WTC11 (cell line): ENCODE data around the gene BOK. TPM values are rescaled to one million over a fixed set of nuclear protein-coding genes. Genes with fewer than 3 reads are reported as not detected.

Experiments
- ATAC-seq: fragments of 200-7000 bp; cut with Tn5 transposase; 2 replicates; pipeline ENCODE4 v1.10.0; 2021; ENCODE audit warnings: mild to moderate bottlenecking, moderate library complexity
- CTCF ChIA-PET: fragments of 300-600 bp; sonication (Branson Sonifier 250); formaldehyde crosslinking; loops from one replicate; lab custom pipeline; 2021; ENCODE audit warnings: antibody characterized with exemption; lab: Charles Lee
- POLR2A ChIA-PET: fragments of 350-600 bp; sonication (Branson Sonifier 250); formaldehyde crosslinking; loops from one replicate; lab custom pipeline; 2021; ENCODE audit warnings: antibody characterized with exemption; lab: Charles Lee
- DNase-seq: peaks from one replicate; pipeline ENCODE4 v3.0.0; 2021; ENCODE audit warnings: low spot score
- H3K27ac Mint-ChIP-seq: 2 replicates; pipeline ENCODE4 v1.8.0; 2021; ENCODE audit warnings: mixed read lengths
- H3K27me3 Mint-ChIP-seq: 2 replicates; pipeline ENCODE4 v1.8.0; 2021; ENCODE audit warnings: low read depth, mild to moderate bottlenecking, moderate library complexity, mixed read lengths
- H3K36me3 Mint-ChIP-seq: 2 replicates; pipeline ENCODE4 v1.8.0; 2021; ENCODE audit warnings: mixed read lengths
- H3K4me1 Mint-ChIP-seq: 2 replicates; pipeline ENCODE4 v1.8.0; 2022; ENCODE audit warnings: mixed read lengths
- H3K4me3 Mint-ChIP-seq: 2 replicates; pipeline ENCODE4 v1.8.0; 2021; ENCODE audit warnings: mild to moderate bottlenecking, moderate library complexity, mixed read lengths
- H3K9me3 Mint-ChIP-seq: 2 replicates; pipeline ENCODE4 v1.8.0; 2021; ENCODE audit warnings: mixed read lengths
- CREM ChIP-seq: sonication (generic); formaldehyde crosslinking; IDR thresholded peaks from 2 replicates; pipeline ENCODE4 v1.8.1; 2022; ENCODE audit warnings: mild to moderate bottlenecking, missing genetic modification reagents, moderate library complexity
- EMX1 ChIP-seq: fragments of 250-450 bp; sonication (Bioruptor Pico); IDR thresholded peaks from 2 replicates; pipeline ENCODE4 v1.8.0; 2021; ENCODE audit warnings: mild to moderate bottlenecking
- FOXP1 ChIP-seq: sonication (generic); formaldehyde crosslinking; IDR thresholded peaks from 2 replicates; pipeline ENCODE4 v1.8.0; 2022; ENCODE audit warnings: missing genetic modification reagents, mild to moderate bottlenecking, moderate library complexity, borderline replicate concordance
- NFE2L1 ChIP-seq: sonication (generic); formaldehyde crosslinking; IDR thresholded peaks from 2 replicates; pipeline ENCODE4 v1.8.1; 2023; ENCODE audit warnings: missing genetic modification reagents
- OVOL2 ChIP-seq: fragments of 250-450 bp; sonication (Bioruptor Pico); IDR thresholded peaks from 2 replicates; pipeline ENCODE4 v1.9.0; 2021; ENCODE audit warnings: mild to moderate bottlenecking, borderline replicate concordance
- SP1 ChIP-seq: sonication (generic); formaldehyde crosslinking; conservative IDR thresholded peaks from 2 replicates; pipeline ENCODE4 v1.8.1; 2022; ENCODE audit warnings: missing genetic modification reagents
- TCF7 ChIP-seq: sonication (generic); formaldehyde crosslinking; IDR thresholded peaks from 2 replicates; pipeline ENCODE4 v1.8.0; 2022; ENCODE audit warnings: mild to moderate bottlenecking, low read depth, missing genetic modification reagents, moderate library complexity
- TEAD4 ChIP-seq: sonication (generic); formaldehyde crosslinking; IDR thresholded peaks from 2 replicates; pipeline ENCODE4 v1.8.0; 2022; ENCODE audit warnings: mild to moderate bottlenecking, missing genetic modification reagents
- ZNF121 ChIP-seq: sonication (generic); formaldehyde crosslinking; IDR thresholded peaks from 2 replicates; pipeline ENCODE4 v1.8.0; 2023; ENCODE audit warnings: missing genetic modification reagents
- ZNF219 ChIP-seq: sonication (generic); formaldehyde crosslinking; IDR thresholded peaks from 2 replicates; pipeline ENCODE4 v1.8.0; 2023; ENCODE audit warnings: missing genetic modification reagents, mild to moderate bottlenecking, borderline replicate concordance
- ZNF232 ChIP-seq: sonication (generic); formaldehyde crosslinking; IDR thresholded peaks from 2 replicates; pipeline ENCODE4 v1.8.0; 2022; ENCODE audit warnings: mild to moderate bottlenecking, missing genetic modification reagents
- ZNF416 ChIP-seq: fragments of 250-450 bp; sonication (Bioruptor Pico); IDR thresholded peaks from 2 replicates; pipeline ENCODE4 v1.9.0; 2021; ENCODE audit warnings: mild to moderate bottlenecking, inconsistent platforms
- total RNA-seq: library from RNA; stranded (reverse); gene quantifications from 3 replicates; pipeline ENCODE4 v1.2.3, GENCODE V29; 2021
- TF ChIP-seq, protein P1 (sequence below): sonication (generic); formaldehyde crosslinking; IDR thresholded peaks from 2 replicates; pipeline ENCODE4 v1.8.0; 2023; ENCODE audit warnings: missing genetic modification reagents
- TF ChIP-seq, protein P2 (sequence below): fragments of 250-450 bp; sonication (Bioruptor Pico); IDR thresholded peaks from 2 replicates; pipeline ENCODE4 v1.9.0; 2021; ENCODE audit warnings: moderate library complexity, mild to moderate bottlenecking, inconsistent platforms, borderline replicate concordance
- TF ChIP-seq, protein P3 (sequence below): sonication (generic); formaldehyde crosslinking; IDR thresholded peaks from 2 replicates; pipeline ENCODE4 v1.8.0; 2022; ENCODE audit warnings: mild to moderate bottlenecking, missing genetic modification reagents
- TF ChIP-seq, protein P4 (sequence below): fragments of 250-450 bp; sonication (Bioruptor Pico); IDR thresholded peaks from 2 replicates; pipeline ENCODE4 v1.9.0; 2021; ENCODE audit warnings: mild to moderate bottlenecking, borderline replicate concordance
- TF ChIP-seq, protein P5 (sequence below): sonication (generic); formaldehyde crosslinking; IDR thresholded peaks from 2 replicates; pipeline ENCODE4 v1.8.1; 2022; ENCODE audit warnings: mild to moderate bottlenecking, moderate library complexity, missing genetic modification reagents
- TF ChIP-seq, protein P6 (sequence below): fragments of 250-450 bp; sonication (Bioruptor Pico); IDR thresholded peaks from 2 replicates; pipeline ENCODE4 v2.1.2; 2022; ENCODE audit warnings: mild to moderate bottlenecking, moderate library complexity
- TF ChIP-seq, protein P7 (sequence below): fragments of 250-450 bp; sonication (Bioruptor Pico); IDR thresholded peaks from 2 replicates; pipeline ENCODE4 v1.8.0; 2021; ENCODE audit warnings: mild to moderate bottlenecking
- TF ChIP-seq, protein P8 (sequence below): sonication (generic); formaldehyde crosslinking; IDR thresholded peaks from 2 replicates; pipeline ENCODE4 v1.8.1; 2023; ENCODE audit warnings: mild to moderate bottlenecking, moderate library complexity, missing genetic modification reagents
- TF ChIP-seq, protein P9 (sequence below): sonication (generic); formaldehyde crosslinking; IDR thresholded peaks from 2 replicates; pipeline ENCODE4 v1.8.1; 2022; ENCODE audit warnings: mild to moderate bottlenecking, missing genetic modification reagents, moderate library complexity, borderline replicate concordance

The BOK gene
- total RNA-seq, 1 experiment from 2014 or later: 39.4 TPM

DNA sequence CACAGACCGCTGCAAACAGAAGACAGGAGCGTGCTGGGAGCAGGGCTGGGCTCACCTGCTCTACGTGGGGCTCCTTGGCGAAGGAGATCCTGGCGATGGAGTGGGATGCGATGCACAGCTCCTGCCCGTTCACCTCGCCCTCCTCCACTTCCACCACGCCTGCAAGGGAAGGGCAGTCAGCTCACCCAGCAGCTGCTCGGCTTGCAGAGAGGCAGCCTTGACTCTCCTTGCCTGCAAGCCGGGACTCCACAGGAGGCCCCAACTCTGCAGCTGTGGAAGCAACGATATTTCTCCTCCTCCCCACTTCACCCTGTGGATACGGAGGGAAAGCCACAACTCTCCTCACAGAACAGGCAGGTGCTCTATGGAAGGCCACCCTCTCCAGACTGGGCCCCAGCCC, 43.3 kb downstream of the BOK start:
- no peaks in the 10 kb centered on the region for H3K27me3 Mint-ChIP-seq
- H3K36me3 Mint-ChIP-seq: peaks cover 52% of the 10 kb centered on the region
- POLR2A ChIA-PET: no interaction called here
- no peak overlapping the region for H3K4me3 Mint-ChIP-seq
- no peaks in the 10 kb centered on the region for H3K4me1 Mint-ChIP-seq
- TF ChIP-seq, protein P1, sequence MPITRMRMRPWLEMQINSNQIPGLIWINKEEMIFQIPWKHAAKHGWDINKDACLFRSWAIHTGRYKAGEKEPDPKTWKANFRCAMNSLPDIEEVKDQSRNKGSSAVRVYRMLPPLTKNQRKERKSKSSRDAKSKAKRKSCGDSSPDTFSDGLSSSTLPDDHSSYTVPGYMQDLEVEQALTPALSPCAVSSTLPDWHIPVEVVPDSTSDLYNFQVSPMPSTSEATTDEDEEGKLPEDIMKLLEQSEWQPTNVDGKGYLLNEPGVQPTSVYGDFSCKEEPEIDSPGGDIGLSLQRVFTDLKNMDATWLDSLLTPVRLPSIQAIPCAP (CRISPR knock-in tag): no peak
- TF ChIP-seq, protein P2, sequence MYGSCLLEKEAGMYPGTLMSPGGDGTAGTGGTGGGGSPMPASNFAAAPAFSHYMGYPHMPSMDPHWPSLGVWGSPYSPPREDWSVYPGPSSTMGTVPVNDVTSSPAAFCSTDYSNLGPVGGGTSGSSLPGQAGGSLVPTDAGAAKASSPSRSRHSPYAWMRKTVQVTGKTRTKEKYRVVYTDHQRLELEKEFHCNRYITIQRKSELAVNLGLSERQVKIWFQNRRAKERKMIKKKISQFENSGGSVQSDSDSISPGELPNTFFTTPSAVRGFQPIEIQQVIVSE (CRISPR knock-in tag): no peak
- TF ChIP-seq ZNF219 (no peak), EMX1 (CRISPR knock-in tag) (no peak)
- TF ChIP-seq, all 79 proteins: peak for 0
- CTCF ChIA-PET: no interaction called here
- DNase-seq (no peak), ATAC-seq (no peak)
- no peak overlapping the region for H3K27ac Mint-ChIP-seq
- H3K9me3 Mint-ChIP-seq: no peaks in the 10 kb centered on the region

DNA sequence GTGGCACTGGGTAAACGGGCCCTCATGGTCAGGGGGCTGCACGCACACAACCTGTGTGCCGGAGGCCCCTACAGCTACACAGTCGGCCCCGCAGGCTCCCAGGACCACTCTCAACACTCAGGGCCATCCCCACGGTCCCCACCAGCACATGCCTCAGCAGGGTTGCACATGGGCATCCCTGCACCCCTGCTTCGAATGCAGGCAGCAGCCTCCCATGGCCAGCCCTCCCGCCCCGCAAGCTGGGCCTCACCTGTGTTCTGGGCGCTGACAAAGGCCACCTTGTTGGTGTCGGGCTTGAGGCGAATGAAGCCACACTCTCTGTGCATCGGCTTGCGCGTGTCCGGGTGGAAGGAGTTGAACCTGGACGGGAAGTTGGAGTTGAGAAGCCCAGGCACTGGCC, 44.2 kb downstream of the BOK start:
- ChIA-PET CTCF (no interaction called here), POLR2A (no interaction called here)
- no peak overlapping the region for H3K27ac Mint-ChIP-seq
- no peak for ATAC-seq
- no peaks in the 10 kb centered on the region for H3K9me3 Mint-ChIP-seq
- peaks cover 46% of the 10 kb centered on the region for H3K36me3 Mint-ChIP-seq
- no peak for DNase-seq
- no peaks in the 10 kb centered on the region for H3K4me1 Mint-ChIP-seq
- no peaks in the 10 kb centered on the region for H3K27me3 Mint-ChIP-seq
- no peak overlapping the region for H3K4me3 Mint-ChIP-seq
- TF ChIP-seq ZNF232 (CRISPR knock-in tag) (no peak), SP1 (CRISPR knock-in tag) (no peak), NFE2L1 (CRISPR knock-in tag) (no peak), CREM (CRISPR knock-in tag) (no peak), ZNF121 (CRISPR knock-in tag) (no peak), TEAD4 (CRISPR knock-in tag) (no peak), OVOL2 (no peak), FOXP1 (CRISPR knock-in tag) (no peak), ZNF416 (CRISPR knock-in tag) (no peak), TCF7 (CRISPR knock-in tag) (no peak)
- TF ChIP-seq, protein P3, sequence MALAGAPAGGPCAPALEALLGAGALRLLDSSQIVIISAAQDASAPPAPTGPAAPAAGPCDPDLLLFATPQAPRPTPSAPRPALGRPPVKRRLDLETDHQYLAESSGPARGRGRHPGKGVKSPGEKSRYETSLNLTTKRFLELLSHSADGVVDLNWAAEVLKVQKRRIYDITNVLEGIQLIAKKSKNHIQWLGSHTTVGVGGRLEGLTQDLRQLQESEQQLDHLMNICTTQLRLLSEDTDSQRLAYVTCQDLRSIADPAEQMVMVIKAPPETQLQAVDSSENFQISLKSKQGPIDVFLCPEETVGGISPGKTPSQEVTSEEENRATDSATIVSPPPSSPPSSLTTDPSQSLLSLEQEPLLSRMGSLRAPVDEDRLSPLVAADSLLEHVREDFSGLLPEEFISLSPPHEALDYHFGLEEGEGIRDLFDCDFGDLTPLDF (CRISPR knock-in tag): no peak
- TF ChIP-seq, protein P4, sequence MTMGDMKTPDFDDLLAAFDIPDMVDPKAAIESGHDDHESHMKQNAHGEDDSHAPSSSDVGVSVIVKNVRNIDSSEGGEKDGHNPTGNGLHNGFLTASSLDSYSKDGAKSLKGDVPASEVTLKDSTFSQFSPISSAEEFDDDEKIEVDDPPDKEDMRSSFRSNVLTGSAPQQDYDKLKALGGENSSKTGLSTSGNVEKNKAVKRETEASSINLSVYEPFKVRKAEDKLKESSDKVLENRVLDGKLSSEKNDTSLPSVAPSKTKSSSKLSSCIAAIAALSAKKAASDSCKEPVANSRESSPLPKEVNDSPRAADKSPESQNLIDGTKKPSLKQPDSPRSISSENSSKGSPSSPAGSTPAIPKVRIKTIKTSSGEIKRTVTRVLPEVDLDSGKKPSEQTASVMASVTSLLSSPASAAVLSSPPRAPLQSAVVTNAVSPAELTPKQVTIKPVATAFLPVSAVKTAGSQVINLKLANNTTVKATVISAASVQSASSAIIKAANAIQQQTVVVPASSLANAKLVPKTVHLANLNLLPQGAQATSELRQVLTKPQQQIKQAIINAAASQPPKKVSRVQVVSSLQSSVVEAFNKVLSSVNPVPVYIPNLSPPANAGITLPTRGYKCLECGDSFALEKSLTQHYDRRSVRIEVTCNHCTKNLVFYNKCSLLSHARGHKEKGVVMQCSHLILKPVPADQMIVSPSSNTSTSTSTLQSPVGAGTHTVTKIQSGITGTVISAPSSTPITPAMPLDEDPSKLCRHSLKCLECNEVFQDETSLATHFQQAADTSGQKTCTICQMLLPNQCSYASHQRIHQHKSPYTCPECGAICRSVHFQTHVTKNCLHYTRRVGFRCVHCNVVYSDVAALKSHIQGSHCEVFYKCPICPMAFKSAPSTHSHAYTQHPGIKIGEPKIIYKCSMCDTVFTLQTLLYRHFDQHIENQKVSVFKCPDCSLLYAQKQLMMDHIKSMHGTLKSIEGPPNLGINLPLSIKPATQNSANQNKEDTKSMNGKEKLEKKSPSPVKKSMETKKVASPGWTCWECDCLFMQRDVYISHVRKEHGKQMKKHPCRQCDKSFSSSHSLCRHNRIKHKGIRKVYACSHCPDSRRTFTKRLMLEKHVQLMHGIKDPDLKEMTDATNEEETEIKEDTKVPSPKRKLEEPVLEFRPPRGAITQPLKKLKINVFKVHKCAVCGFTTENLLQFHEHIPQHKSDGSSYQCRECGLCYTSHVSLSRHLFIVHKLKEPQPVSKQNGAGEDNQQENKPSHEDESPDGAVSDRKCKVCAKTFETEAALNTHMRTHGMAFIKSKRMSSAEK (CRISPR knock-in tag): no peak
- TF ChIP-seq, protein P5, sequence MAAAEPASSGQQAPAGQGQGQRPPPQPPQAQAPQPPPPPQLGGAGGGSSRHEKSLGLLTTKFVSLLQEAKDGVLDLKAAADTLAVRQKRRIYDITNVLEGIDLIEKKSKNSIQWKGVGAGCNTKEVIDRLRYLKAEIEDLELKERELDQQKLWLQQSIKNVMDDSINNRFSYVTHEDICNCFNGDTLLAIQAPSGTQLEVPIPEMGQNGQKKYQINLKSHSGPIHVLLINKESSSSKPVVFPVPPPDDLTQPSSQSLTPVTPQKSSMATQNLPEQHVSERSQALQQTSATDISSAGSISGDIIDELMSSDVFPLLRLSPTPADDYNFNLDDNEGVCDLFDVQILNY (CRISPR knock-in tag): no peak
- TF ChIP-seq, protein P6, sequence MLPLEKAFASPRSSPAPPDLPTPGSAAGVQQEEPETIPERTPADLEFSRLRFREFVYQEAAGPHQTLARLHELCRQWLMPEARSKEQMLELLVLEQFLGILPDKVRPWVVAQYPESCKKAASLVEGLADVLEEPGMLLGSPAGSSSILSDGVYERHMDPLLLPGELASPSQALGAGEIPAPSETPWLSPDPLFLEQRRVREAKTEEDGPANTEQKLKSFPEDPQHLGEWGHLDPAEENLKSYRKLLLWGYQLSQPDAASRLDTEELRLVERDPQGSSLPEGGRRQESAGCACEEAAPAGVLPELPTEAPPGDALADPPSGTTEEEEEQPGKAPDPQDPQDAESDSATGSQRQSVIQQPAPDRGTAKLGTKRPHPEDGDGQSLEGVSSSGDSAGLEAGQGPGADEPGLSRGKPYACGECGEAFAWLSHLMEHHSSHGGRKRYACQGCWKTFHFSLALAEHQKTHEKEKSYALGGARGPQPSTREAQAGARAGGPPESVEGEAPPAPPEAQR (CRISPR knock-in tag): no peak
- TF ChIP-seq, protein P7, sequence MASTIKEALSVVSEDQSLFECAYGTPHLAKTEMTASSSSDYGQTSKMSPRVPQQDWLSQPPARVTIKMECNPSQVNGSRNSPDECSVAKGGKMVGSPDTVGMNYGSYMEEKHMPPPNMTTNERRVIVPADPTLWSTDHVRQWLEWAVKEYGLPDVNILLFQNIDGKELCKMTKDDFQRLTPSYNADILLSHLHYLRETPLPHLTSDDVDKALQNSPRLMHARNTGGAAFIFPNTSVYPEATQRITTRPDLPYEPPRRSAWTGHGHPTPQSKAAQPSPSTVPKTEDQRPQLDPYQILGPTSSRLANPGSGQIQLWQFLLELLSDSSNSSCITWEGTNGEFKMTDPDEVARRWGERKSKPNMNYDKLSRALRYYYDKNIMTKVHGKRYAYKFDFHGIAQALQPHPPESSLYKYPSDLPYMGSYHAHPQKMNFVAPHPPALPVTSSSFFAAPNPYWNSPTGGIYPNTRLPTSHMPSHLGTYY (CRISPR knock-in tag): no peak
- TF ChIP-seq, protein P8, sequence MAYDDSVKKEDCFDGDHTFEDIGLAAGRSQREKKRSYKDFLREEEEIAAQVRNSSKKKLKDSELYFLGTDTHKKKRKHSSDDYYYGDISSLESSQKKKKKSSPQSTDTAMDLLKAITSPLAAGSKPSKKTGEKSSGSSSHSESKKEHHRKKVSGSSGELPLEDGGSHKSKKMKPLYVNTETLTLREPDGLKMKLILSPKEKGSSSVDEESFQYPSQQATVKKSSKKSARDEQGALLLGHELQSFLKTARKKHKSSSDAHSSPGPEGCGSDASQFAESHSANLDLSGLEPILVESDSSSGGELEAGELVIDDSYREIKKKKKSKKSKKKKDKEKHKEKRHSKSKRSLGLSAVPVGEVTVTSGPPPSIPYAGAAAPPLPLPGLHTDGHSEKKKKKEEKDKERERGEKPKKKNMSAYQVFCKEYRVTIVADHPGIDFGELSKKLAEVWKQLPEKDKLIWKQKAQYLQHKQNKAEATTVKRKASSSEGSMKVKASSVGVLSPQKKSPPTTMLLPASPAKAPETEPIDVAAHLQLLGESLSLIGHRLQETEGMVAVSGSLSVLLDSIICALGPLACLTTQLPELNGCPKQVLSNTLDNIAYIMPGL (CRISPR knock-in tag): no peak
- TF ChIP-seq, protein P9, sequence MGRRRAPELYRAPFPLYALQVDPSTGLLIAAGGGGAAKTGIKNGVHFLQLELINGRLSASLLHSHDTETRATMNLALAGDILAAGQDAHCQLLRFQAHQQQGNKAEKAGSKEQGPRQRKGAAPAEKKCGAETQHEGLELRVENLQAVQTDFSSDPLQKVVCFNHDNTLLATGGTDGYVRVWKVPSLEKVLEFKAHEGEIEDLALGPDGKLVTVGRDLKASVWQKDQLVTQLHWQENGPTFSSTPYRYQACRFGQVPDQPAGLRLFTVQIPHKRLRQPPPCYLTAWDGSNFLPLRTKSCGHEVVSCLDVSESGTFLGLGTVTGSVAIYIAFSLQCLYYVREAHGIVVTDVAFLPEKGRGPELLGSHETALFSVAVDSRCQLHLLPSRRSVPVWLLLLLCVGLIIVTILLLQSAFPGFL: no peak
